ENCODE measurements around the gene UNC119. TPM values are rescaled to one million over a fixed set of nuclear protein-coding genes. Genes with fewer than 3 reads are reported as not detected.

The UNC119 gene
- total RNA-seq, 1 experiment from 2014 or later: 43.2 TPM

- Histone ChIP-seq H3K9me3 (ENCODE audit: control insufficient read depth in 1 of 2, insufficient read depth in 1 of 2, low read depth in 1 of 2, low read length in 2 of 2) (no peaks in the 10 kb centered on the region), H3K27ac (ENCODE audit: low read depth, low read length) (no peak overlapping the region), H3K4me2 (ENCODE audit: low read length) (peak overlapping the region; percentile 97), H3K9me2 (ENCODE audit: insufficient read depth) (no peaks in the 10 kb centered on the region), H3K79me2 (ENCODE audit: insufficient read depth, low read length) (peaks cover 16% of the 10 kb centered on the region; the same call in 1 of the 2 replicates), H3K36me3 (ENCODE audit: control insufficient read depth in 1 of 2, insufficient read depth in 2 of 2, low read length in 2 of 2) (peaks cover 12 to 22% of the 10 kb centered on the region in 2 experiments; a peak in 2 of 4 replicates), H3K4me3 (replicated peaks in 1 of 2; ENCODE audit: low read depth in 1 of 2, low read length in 2 of 2) (peak overlapping the region in 1 of 2 experiments; percentile 81; a peak in 2 of 4 replicates), H3K9ac (ENCODE audit: low read length) (no peak overlapping the region), H2AFZ (ENCODE audit: low read depth, low read length, poor library complexity, severe bottlenecking) (no peak overlapping the region), H3K27me3 (ENCODE audit: insufficient read depth, low read length) (no peaks in the 10 kb centered on the region), H3K4me1 (ENCODE audit: control insufficient read depth in 1 of 2, insufficient read depth in 2 of 2, low read length in 2 of 2) (peaks cover 2 to 18% of the 10 kb centered on the region in 2 experiments; a peak in 3 of 4 replicates), H4K20me1 (ENCODE audit: insufficient read depth) (no peaks in the 10 kb centered on the region)
- RAD21 ChIA-PET (ENCODE audit: low non-redundant PET in 1 of 2, low total read pairs in 2 of 2, uncharacterized antibody in 2 of 2, unreplicated experiment in 2 of 2): no interaction called here
- ATAC-seq (no peak), DNase-seq (ENCODE audit: low read depth, low spot score) (no peak)
- TF ChIP-seq CTCF (IDR thresholded peaks at IDR 0.05 in 2 of 3, conservative IDR thresholded peaks at IDR 0.05 in 1 of 3; ENCODE audit: borderline replicate concordance in 1 of 3, insufficient read depth in 1 of 3, low read depth in 2 of 3, low read length in 2 of 3) (no peak), TCF7L2 (IDR thresholded peaks at IDR 0.05; ENCODE audit: borderline replicate concordance, extremely low read depth, insufficient read depth, insufficient read length) (no peak), POLR2AphosphoS5 (IDR thresholded peaks at IDR 0.05; ENCODE audit: low read depth, low read length) (no peak), MAX (IDR thresholded peaks at IDR 0.05) (no peak), ELF1 (IDR thresholded peaks at IDR 0.05; ENCODE audit: borderline replicate concordance, low read depth) (no peak), EGR1 (IDR thresholded peaks at IDR 0.05; ENCODE audit: low read depth) (no peak), REST (IDR thresholded peaks at IDR 0.05; ENCODE audit: low read depth) (no peak), CEBPB (IDR thresholded peaks at IDR 0.05; ENCODE audit: low read depth) (no peak), ZFX (IDR thresholded peaks at IDR 0.05) (no peak), SRF (IDR thresholded peaks at IDR 0.05; ENCODE audit: low read depth) (no peak), FOSL1 (IDR thresholded peaks at IDR 0.05; ENCODE audit: low read depth) (no peak), EZH2phosphoT487 (IDR thresholded peaks at IDR 0.05; ENCODE audit: borderline replicate concordance) (no peak), ATF3 (IDR thresholded peaks at IDR 0.05) (no peak), ZBTB33 (IDR thresholded peaks at IDR 0.05; ENCODE audit: extremely low read depth, insufficient replicate concordance, low read length) (no peak), ZNF274 (IDR thresholded peaks at IDR 0.05; ENCODE audit: low read depth, low read length) (no peak), SP1 (IDR thresholded peaks at IDR 0.05; ENCODE audit: low read depth) (no peak), EZH2 (IDR thresholded peaks at IDR 0.05) (no peak), YY1 (IDR thresholded peaks at IDR 0.05; ENCODE audit: extremely low read depth, insufficient replicate concordance, low read depth, low read length) (no peak)
- no TSS peak for BruUV-seq (replicated peaks)
- intact Hi-C loops (cut with micrococcal nuclease): no loop called here
- POLR2A ChIA-PET: no interaction called here
- CTCF ChIA-PET: interaction anchor here (0.7 kb wide), 1 partner anchor 672 kb away, joined by 4 read pairs; no protein-coding TSS in a partner anchor
Measured at GRCh38 chr17:28553000-28553505, 629 bp upstream of the UNC119 start.

Measured in HCT116 (cell line).